Measurements from ENCODE around the gene SSBP4. TPM values are rescaled to one million over a fixed set of nuclear protein-coding genes. Genes with fewer than 3 reads are reported as not detected.
A peak's percentile ranks its signal among the peaks of the same experiment; 100 is the strongest.

SSBP4 gene
- total and polyA plus RNA-seq, 9 of the 15 experiments (the other 6 are each of a cell fraction or from before 2014, with no cell fraction given), result 1.1 to 189 (median 39.0) TPM

DNA sequence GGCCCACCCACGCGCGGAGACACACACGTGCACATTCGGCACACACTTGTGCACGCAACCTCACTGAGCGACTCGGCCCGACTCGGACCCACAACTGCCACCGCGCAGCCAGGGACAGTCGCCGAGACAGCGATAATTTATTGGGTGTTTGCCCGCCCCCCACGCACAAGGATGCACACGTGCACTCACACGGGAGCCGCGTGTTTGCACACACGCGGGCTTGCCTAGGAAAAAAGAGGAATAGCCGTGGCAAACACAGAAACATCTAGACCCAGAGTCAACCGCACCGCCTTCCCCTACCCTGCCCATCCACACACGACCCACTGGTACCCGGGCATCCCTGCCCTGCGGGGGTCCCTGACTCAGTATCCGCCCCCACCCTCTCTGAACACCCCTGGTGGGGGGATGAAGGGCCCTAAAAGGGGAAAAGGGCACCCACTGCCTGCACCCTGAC lies 1.1 kb upstream of the SSBP4 start (continued):
- no peak for TF ChIP-seq RHOXF2B (CRISPR knock-in tag; conservative IDR thresholded peaks at IDR 0.05)
- peak; percentile 6; the same call in 1 of the 2 replicates for TF ChIP-seq MBD2 (IDR thresholded peaks at IDR 0.05; ENCODE audit: borderline replicate concordance, low read depth)
- peak; percentile 13; the same call in 1 of the 2 replicates for TF ChIP-seq CREM (IDR thresholded peaks at IDR 0.05; ENCODE audit: low read depth)
- TF ChIP-seq ZBTB40 (IDR thresholded peaks at IDR 0.05), result no peak
- no peak for TF ChIP-seq ZBTB40 (CRISPR knock-in tag; IDR thresholded peaks at IDR 0.05)
- TF ChIP-seq FOXK1 (CRISPR knock-in tag; IDR thresholded peaks at IDR 0.05; ENCODE audit: borderline replicate concordance), result 0 out of 2 replicates have a peak, but pooled peaks have one; percentile 67
- TF ChIP-seq, protein P1, sequence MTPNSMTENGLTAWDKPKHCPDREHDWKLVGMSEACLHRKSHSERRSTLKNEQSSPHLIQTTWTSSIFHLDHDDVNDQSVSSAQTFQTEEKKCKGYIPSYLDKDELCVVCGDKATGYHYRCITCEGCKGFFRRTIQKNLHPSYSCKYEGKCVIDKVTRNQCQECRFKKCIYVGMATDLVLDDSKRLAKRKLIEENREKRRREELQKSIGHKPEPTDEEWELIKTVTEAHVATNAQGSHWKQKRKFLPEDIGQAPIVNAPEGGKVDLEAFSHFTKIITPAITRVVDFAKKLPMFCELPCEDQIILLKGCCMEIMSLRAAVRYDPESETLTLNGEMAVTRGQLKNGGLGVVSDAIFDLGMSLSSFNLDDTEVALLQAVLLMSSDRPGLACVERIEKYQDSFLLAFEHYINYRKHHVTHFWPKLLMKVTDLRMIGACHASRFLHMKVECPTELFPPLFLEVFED (CRISPR knock-in tag; conservative IDR thresholded peaks at IDR 0.05), result no peak
- TF ChIP-seq ZNF695 (CRISPR knock-in tag; IDR thresholded peaks at IDR 0.05), result no peak
- TF ChIP-seq SREBF2 (CRISPR knock-in tag; IDR thresholded peaks at IDR 0.05), result no peak
- TF ChIP-seq, protein P2, sequence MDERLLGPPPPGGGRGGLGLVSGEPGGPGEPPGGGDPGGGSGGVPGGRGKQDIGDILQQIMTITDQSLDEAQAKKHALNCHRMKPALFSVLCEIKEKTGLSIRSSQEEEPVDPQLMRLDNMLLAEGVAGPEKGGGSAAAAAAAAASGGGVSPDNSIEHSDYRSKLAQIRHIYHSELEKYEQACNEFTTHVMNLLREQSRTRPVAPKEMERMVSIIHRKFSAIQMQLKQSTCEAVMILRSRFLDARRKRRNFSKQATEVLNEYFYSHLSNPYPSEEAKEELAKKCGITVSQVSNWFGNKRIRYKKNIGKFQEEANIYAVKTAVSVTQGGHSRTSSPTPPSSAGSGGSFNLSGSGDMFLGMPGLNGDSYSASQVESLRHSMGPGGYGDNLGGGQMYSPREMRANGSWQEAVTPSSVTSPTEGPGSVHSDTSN (CRISPR knock-in tag; IDR thresholded peaks at IDR 0.05; ENCODE audit: low read depth), result no peak
- TF ChIP-seq, protein P2 (tag; conservative IDR thresholded peaks at IDR 0.05; ENCODE audit: low read depth), result peak; percentile 73
- peak in 1 of 2 experiments; percentile 82; a peak in 2 of 4 replicates for TF ChIP-seq HDAC1 (IDR thresholded peaks at IDR 0.05)
- TF ChIP-seq ID3 (CRISPR knock-in tag; IDR thresholded peaks at IDR 0.05), result no peak
- TF ChIP-seq ID3 (tag; IDR thresholded peaks at IDR 0.05), result 0 out of 2 replicates have a peak, but pooled peaks have one; percentile 8

Measured in K562 (cell line).